K562 (cell line): ENCODE results near the gene CTNNBL1. TPM values are rescaled to one million over a fixed set of nuclear protein-coding genes. Genes with fewer than 3 reads are reported as not detected.
A peak's percentile ranks its signal among the peaks of the same experiment; 100 is the strongest.

Experiments
- ARID4B ChIP-seq: sonication (generic); formaldehyde crosslinking; IDR thresholded peaks from 2 replicates; pipeline ENCODE4 v1.8.0; 2022; ENCODE audit warnings: mild to moderate bottlenecking, missing genetic modification reagents
- BCLAF1 ChIP-seq, 2 experiments: fragments of 450-650 bp in 1 of 2; IDR thresholded peaks; 2 replicates each; pipeline ENCODE4 v1.6.1; 2011 to 2017; ENCODE audit warnings: low read depth in 2 of 2, antibody characterized with exemption in 1 of 2, borderline replicate concordance in 1 of 2, low read length in 1 of 2, mild to moderate bottlenecking in 1 of 2, mixed read lengths in 1 of 2; ENCODE audit not compliant: control insufficient read depth in 1 of 2
- BRF1 ChIP-seq: IDR thresholded peaks from 3 replicates; pipeline ENCODE4 v1.6.1; 2011; ENCODE audit warnings: borderline replicate concordance, mild to moderate bottlenecking; ENCODE audit not compliant: insufficient read length; ENCODE audit errors: extremely low read depth
- DLX4 ChIP-seq: fragments of 250-450 bp; sonication (Bioruptor Pico); IDR thresholded peaks from 2 replicates; pipeline ENCODE4 v1.6.1; 2021; ENCODE audit warnings: mild to moderate bottlenecking
- ESRRB ChIP-seq: fragments of 250-450 bp; sonication (Bioruptor Pico); IDR thresholded peaks from 2 replicates; pipeline ENCODE4 v1.5.0; 2020; ENCODE audit warnings: mild to moderate bottlenecking, moderate library complexity, borderline replicate concordance
- ETV1 ChIP-seq: fragments of 450-650 bp; conservative IDR thresholded peaks from 2 replicates; pipeline ENCODE4 v1.6.1; 2016; ENCODE audit warnings: missing genetic modification characterization, control low read depth, low read depth, missing compliant biosample characterization
- FOS ChIP-seq: IDR thresholded peaks from 3 replicates; pipeline ENCODE4 v1.6.1; 2011; ENCODE audit not compliant: insufficient read length; ENCODE audit errors: extremely low read depth
- HNRNPL ChIP-seq: fragments of 200-400 bp; formaldehyde crosslinking; IDR thresholded peaks from 2 replicates; pipeline ENCODE4 v1.6.1; 2017; ENCODE audit warnings: low read depth, mild to moderate bottlenecking, low read length
- ILF3 ChIP-seq: fragments of 450-650 bp; IDR thresholded peaks from 2 replicates; pipeline ENCODE4 v1.6.1; 2018; ENCODE audit warnings: antibody characterized with exemption, mild to moderate bottlenecking, moderate library complexity, borderline replicate concordance
- KDM4B ChIP-seq, 2 experiments: fragments of 450-650 bp in 1 of 2; sonication (generic) in 1 of 2; IDR thresholded peaks; 2 replicates each; pipeline ENCODE4 v1.6.1; 2016 to 2017; ENCODE audit warnings: borderline replicate concordance in 2 of 2, antibody characterized with exemption in 1 of 2, low read depth in 1 of 2, mild to moderate bottlenecking in 1 of 2
- LARP7 ChIP-seq: fragments of 450-650 bp; IDR thresholded peaks from 2 replicates; pipeline ENCODE4 v1.6.1; 2016
- MAFG ChIP-seq: fragments of 450-650 bp; conservative IDR thresholded peaks from 2 replicates; pipeline ENCODE4 v1.6.1; 2016; ENCODE audit warnings: missing genetic modification characterization, missing compliant biosample characterization
- MEF2D ChIP-seq: conservative IDR thresholded peaks from 2 replicates; pipeline ENCODE4 v1.6.1; 2016; ENCODE audit warnings: low read depth, missing genetic modification characterization, missing compliant biosample characterization
- PYGO2 ChIP-seq: fragments of 450-650 bp; IDR thresholded peaks from 2 replicates; pipeline ENCODE4 v1.6.1; 2016; ENCODE audit warnings: mild to moderate bottlenecking, missing genetic modification characterization, moderate library complexity, missing compliant biosample characterization
- RCOR1 ChIP-seq, 2 experiments: IDR thresholded peaks; 2 replicates each; pipeline ENCODE4 v1.6.1; 2012; ENCODE audit warnings: low read depth in 2 of 2, low read length in 2 of 2, borderline replicate concordance in 1 of 2, improper control_type of control experiment in 1 of 2
- SMARCA5 ChIP-seq: fragments of 450-650 bp; IDR thresholded peaks from 2 replicates; pipeline ENCODE4 v1.6.1; 2016
- TBP ChIP-seq: optimal IDR thresholded peaks from 2 replicates; pipeline ENCODE3; 2011; ENCODE audit warnings: low read depth, low read length, improper control_type of control experiment
- TCFL5 ChIP-seq: fragments of 250-450 bp; sonication (Bioruptor Pico); conservative IDR thresholded peaks from 2 replicates; pipeline ENCODE4 v1.6.1; 2021; ENCODE audit warnings: mild to moderate bottlenecking, moderate library complexity, matching md5 sums
- ZNF384 ChIP-seq: IDR thresholded peaks from 2 replicates; pipeline ENCODE4 v1.6.1; 2012; ENCODE audit warnings: low read depth, low read length, improper control_type of control experiment
- ZSCAN29 ChIP-seq: fragments of 450-650 bp; IDR thresholded peaks from 2 replicates; pipeline ENCODE4 v1.6.1; 2017
- polyA plus RNA-seq, 8 experiments: library from polyadenylated mRNA; depleted of rRNA in 4 of 8; stranded (reverse) in 5 of 8; unstranded in 3 of 8; fragments of >200 nt; fragmentation: Nextera tagmentation in 2 of 8; fragmentation: Illumina TruSeq in 1 of 8; extraction: Ambion mirVana in 2 of 8; extraction: Trizol in 1 of 8; gene quantifications; 2 replicates each; pipeline versions ENCODE4 v1.2.1 to v1.2.3, GENCODE V29; 2011 to 2014; ENCODE audit warnings: inconsistent platforms in 1 of 8, missing spikeins in 1 of 8
- total RNA-seq, 7 experiments: library from RNA; depleted of rRNA in 6 of 7; stranded (reverse); fragments of >200 nt in 6 of 7; fragmentation: Illumina TruSeq in 2 of 7; extraction: Trizol in 2 of 7; gene quantifications; 2 replicates each; pipeline versions ENCODE4 v1.2.1 to v1.2.3, GENCODE V29; 2011 to 2021; ENCODE audit warnings: low replicate concordance in 1 of 7

The CTNNBL1 gene
- total and polyA plus RNA-seq, 9 of the 15 experiments (the other 6 are each of a cell fraction or from before 2014, with no cell fraction given): 32.4 to 85.6 (median 43.6) TPM

- TF ChIP-seq ARID4B (CRISPR knock-in tag) (peak; percentile 62; the same call in 1 of the 2 replicates), RCOR1 (IDR thresholded peaks at IDR 0.05; ENCODE audit: borderline replicate concordance in 1 of 2, low read depth in 2 of 2, low read length in 2 of 2) (peak in 1 of 2 experiments; percentile 32; a peak in 1 of 4 replicates), ZNF384 (no peak), ETV1 (tag) (no peak), ILF3 (no peak), TBP (no peak), SMARCA5 (no peak), LARP7 (no peak), PYGO2 (tag) (no peak), HNRNPL (no peak), ZSCAN29 (no peak), BRF1 (no peak), MEF2D (tag) (no peak), MAFG (no peak), TCFL5 (CRISPR knock-in tag) (no peak), BCLAF1 (IDR thresholded peaks at IDR 0.05; ENCODE audit: borderline replicate concordance in 1 of 2, control insufficient read depth in 1 of 2, low read depth in 2 of 2, low read length in 1 of 2) (no peak), ESRRB (no peak), DLX4 (no peak), FOS (peak; percentile 65), KDM4B (IDR thresholded peaks at IDR 0.05; ENCODE audit: borderline replicate concordance in 2 of 2, low read depth in 1 of 2) (no peak)
Observed at GRCh38 chr20:37693635-37694626, at the start of gene CTNNBL1 (continued).
